HG03558 (cell line): Measurements from ENCODE around the gene AFMID.
"Not testable (repeated sequence)": the region's sequence is repeated elsewhere in the genome, so short reads cannot be mapped to it uniquely, and the experiment has no call there.

Experiments
- ATAC-seq: cut with Tn5 transposase; IDR thresholded peaks from one replicate; pipeline ENCODE4 v1.9.1; 2021; ENCODE audit warnings: moderate number of reproducible peaks; ENCODE audit not compliant: unreplicated experiment; ENCODE audit errors: extremely low read depth

AFMID gene

DNA sequence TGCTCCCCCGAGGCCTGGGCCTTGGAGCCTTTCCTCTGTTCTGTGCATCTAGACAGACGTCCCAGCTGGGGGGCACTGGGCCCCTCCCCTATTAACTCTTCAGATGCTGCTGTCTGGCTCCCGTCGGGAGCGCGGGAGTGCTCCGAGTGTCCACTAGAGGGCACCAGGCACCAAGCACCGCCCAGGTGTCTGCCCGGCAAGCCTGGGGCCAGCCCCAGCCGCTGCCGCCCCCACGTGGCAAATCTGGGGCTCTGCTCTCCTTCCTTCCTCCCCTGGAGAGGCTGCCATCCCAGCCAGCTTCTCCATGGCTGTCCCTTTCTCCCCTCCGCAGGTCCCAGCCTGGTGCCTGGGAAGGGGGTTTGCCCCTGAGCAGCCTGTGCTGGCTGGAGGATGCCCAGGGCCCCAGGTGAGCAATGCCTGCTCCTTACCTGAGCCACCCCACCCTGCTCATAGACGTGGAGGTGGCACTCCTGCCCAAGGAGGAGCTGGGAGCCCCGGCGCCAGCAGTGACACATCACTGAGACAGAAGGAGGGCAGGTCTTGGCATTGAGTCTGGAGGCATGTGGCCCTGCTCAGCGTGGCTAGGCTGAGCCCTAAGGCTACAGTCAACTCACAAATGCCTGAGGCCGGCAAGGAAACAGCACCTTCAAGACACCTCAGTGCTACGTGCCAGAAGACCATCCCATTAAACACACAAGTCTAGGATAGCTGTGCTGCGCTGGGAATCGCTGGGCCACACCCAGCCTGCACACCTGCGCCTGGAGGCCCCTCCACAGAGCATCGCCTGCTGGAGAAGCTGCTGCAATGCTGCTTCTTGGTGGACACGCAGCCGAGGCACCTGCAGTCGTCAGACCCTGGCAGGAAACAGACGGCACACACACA, 64.0 kb downstream of the AFMID start:
- no peak for ATAC-seq

DNA sequence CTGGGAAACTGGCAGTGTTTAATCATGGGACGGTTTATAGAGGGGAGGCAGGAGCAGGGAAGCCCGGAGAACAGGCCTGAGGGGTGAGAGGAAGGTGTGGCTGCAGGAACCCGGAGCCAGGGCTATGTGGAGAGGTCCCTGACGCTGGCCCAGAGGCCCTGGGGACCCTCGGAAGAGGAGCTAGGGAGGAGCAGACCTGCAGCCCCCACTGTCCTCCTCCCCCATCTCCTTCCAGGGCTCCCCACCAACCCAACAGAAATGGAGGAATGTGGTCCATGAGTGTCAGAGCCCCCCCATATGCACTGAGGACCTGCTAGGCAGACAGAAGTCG, 64.6 kb downstream of the AFMID start:
- ATAC-seq = no peak

- no peak for ATAC-seq
Measured at GRCh38 chr17:78252111-78252634, 65.0 kb downstream of the AFMID start.

GRCh38 chr17:78252701-78253635, 65.8 kb downstream of the AFMID start:
- no peak for ATAC-seq

DNA sequence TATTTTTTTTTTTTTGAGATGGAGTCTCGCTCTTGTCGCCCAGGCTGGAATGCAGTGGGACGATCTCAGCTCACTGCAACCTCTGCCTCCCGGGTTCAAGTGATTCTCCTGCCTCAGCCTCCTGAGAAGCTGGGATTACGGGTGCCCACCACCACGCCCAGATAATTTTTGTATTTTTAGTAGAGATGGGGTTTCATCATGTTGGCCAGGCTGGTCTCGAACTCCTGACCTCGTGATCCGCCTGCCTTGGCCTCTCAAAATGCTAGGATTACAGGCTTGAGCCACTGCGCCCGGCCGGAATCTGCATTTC, 66.4 kb downstream of the AFMID start:
- not testable (repeated sequence) for ATAC-seq

DNA sequence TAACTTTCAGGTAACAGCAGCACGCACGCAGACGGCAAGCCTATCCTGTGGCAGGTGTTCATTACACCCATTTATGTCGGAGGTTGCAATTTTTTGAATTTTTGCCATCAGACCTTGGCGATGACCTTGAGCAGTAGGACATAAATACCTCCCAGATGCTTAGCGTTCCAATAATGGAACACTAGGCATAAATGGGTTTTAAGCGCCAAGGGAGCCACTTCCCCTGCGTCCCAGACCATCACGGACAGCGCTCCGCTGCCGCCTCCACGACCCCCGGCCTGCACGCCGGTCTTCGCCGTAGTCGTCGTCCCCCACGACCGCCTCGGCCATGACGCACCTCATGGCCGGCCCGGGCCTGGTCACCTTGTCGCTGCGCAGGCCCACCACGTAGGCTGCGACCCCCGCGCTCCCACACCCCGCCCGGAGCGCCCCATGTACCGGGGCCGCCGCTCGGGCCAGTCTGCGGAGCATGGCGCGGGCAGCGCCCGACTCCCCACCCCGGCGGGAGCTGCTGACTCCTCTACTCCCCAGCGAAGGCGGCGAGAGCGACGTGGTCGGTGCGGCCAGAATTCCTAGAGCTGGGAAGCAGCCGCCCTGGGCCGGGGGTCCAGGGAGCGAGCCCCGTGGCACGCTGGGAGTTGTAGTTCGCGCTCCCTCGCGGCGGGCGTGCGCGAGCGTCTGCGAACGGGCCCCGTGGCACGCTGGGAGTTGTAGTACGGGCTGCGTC, 66.9 kb downstream of the AFMID start:
- ATAC-seq = no peak

DNA sequence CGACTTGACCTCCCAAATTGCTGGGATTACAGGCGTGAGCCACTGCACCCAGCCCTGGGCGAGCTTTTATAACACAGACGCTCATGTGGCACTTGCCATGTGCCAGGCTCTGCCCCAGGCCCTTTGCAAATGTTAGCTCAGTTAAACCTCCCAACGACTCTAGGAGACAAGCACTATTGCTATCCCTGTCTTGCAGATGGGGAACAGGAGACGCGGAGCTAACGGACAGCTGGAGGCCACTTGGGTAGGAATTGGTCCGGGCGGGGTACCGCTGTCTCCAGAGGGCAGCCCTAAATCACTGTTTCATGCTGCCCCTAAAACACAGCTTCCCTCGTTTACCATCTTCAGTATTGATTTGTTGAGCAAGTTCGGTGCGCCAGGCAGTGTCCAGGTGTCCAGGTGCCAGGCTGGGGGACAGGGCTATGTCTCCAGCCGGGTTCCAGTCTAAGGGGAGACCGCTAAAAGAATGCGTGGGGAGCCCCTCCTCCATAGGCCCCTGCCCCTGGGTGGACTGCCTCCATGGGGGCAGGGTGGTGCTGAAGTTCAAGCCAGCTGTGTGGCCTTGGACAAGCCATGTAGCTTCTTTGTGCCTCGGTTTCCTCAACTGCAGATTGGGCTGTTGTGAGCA, 68.0 kb downstream of the AFMID start:
- no peak for ATAC-seq

- no peak for ATAC-seq
Measured at GRCh38 chr17:78255953-78256706, 69.0 kb downstream of the AFMID start.

DNA sequence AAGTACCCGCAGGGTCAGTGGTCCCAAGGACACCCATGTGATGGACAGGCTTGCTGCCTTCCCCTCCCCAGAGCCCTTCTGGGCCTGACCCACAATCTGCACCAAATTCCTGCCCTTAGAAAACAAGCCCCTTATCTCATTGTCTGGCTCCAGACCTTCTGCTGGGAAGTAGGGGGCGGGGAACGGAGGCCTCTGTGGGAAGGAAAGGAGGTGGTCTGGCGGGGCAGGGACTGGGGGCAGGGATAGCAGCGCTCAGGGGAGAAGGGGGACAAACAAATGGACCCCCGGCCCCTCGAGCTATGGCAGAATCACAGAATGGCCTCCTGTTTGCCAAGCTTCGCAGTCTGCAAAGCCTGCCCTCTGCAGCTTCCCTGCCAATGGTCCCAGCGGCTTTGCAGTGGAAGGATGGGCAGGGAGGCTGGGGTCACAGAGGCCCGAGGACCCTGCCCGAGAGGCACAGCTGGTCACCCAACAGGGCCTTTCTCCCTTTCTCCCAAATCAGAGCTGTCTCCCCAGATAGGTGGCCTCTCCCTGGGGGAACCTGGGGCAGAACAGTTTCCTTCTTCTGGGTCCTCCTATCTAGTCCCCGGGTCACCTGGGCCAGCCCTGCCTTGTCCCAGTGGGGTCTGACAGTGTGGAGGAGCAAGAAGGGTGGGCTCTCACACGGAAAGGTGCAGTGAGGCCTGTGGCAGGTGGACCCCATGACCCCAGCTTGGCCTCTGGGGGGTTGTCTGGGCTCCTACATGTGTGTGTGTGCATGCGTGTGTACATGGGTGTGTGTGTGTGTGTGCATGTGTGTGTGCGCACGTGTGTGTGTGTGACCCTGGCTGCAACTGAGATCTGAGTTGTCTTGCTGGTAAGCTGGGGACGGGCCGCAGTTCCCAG, 69.8 kb downstream of the AFMID start:
- ATAC-seq = no peak
